Heart left ventricle (tissue), 16 donors: ENCODE measurements around the gene CER1. TPM values are rescaled to one million over a fixed set of nuclear protein-coding genes. Genes with fewer than 3 reads are reported as not detected.

Experiments
- ATAC-seq, 4 donors: fragments of 200-7000 bp; cut with Tn5 transposase; one replicate each; pipeline ENCODE4 v1.9.1; 2020 to 2022; ENCODE audit warnings: moderate library complexity in 4 of 4, mild to moderate bottlenecking in 3 of 4, moderate number of reproducible peaks in 1 of 4
- DNase-seq, 5 donors: peaks; one replicate each; pipeline ENCODE4 v3.0.0-alpha.2; 2020
- H3K27ac ChIP-seq, 12 donors: fragments of 200-600 bp; sonication (generic) in 4 of 12; one replicate each; pipeline versions ENCODE4 v1.5.0 to v1.8.0; 2016 to 2022; ENCODE audit warnings: mild to moderate bottlenecking in 2 of 12
- H3K27me3 ChIP-seq, 9 donors: fragments of 200-600 bp; sonication (generic) in 2 of 9; one replicate each; pipeline versions ENCODE4 v1.5.1 to v1.8.0; 2016 to 2022; ENCODE audit warnings: mild to moderate bottlenecking in 3 of 9
- H3K36me3 ChIP-seq, 9 donors: fragments of 200-600 bp; sonication (generic) in 2 of 9; one replicate each; pipeline versions ENCODE4 v1.5.0 to v1.8.0; 2018 to 2022; ENCODE audit warnings: mild to moderate bottlenecking in 2 of 9
- H3K4me1 ChIP-seq, 12 donors: fragments of 200-600 bp; sonication (generic) in 4 of 12; one replicate each; pipeline versions ENCODE4 v1.5.0 to v1.8.0; 2016 to 2022; ENCODE audit warnings: mild to moderate bottlenecking in 3 of 12
- H3K4me3 ChIP-seq, 12 donors: fragments of 200-600 bp; sonication (generic) in 4 of 12; one replicate each; pipeline versions ENCODE4 v1.5.0 to v1.8.0; 2017 to 2022; ENCODE audit warnings: mild to moderate bottlenecking in 9 of 12, moderate library complexity in 4 of 12
- H3K9me3 ChIP-seq, 12 donors: fragments of 200-600 bp; sonication (generic) in 4 of 12; one replicate each; pipeline versions ENCODE4 v1.5.0 to v1.8.0; 2016 to 2022; ENCODE audit warnings: mild to moderate bottlenecking in 1 of 12
- POLR2A ChIP-seq, 2 donors: fragments of 450-650 bp; IDR thresholded peaks; one replicate each; pipeline ENCODE4 v1.6.1; 2017; ENCODE audit warnings: antibody characterized with exemption in 2 of 2, mild to moderate bottlenecking in 2 of 2, moderate library complexity in 2 of 2
- WGBS, 4 donors: extraction: QIAGEN DNeasy Blood & Tissue Kit in 2 of 4; methylation state at CpG; one replicate each; pipeline versions ENCODE4 v1.1.5 to v1.1.7; 2013 to 2018; 5-methylcytosine and 5-hydroxymethylcytosine counted together
- intact Hi-C, 10 donors: fragments of 100-400 bp; cut with DNase I; formaldehyde crosslinking; loops; one replicate each; pipeline versions ENCODE4 v1.11.1 to v1.14.2; 2022
- polyA plus RNA-seq, 2 donors: library from polyadenylated mRNA; stranded (reverse); fragments of 200-250 nt; gene quantifications; one replicate each; pipeline ENCODE4 v1.2.3, GENCODE V29; 2013
- total RNA-seq, 9 donors: library from RNA; depleted of rRNA in 2 of 9; stranded (reverse); fragments of >200 nt in 2 of 9; fragmentation: NEBNext Ultra II Directional in 3 of 9; extraction: Animal tissue kit (Norgen Biotek cat#: 25700) in 3 of 9; gene quantifications; one replicate each; pipeline versions ENCODE4 v1.1.0 to v1.2.4, GENCODE V29; 2016 to 2023
- TF ChIP-seq, protein P1 (sequence below), 12 donors: fragments of 200-600 bp; sonication (generic) in 4 of 12; IDR thresholded peaks; one replicate each; pipeline versions ENCODE4 v1.5.0 to v1.8.0; 2018 to 2022; ENCODE audit warnings: antibody characterized with exemption in 12 of 12, mild to moderate bottlenecking in 5 of 12
- donor health status: ischemic (EF 13 %, LVEDD 7.1; RV severe dilation, severe dysfunction).
- donor health status: healthy with polysubstance abuse.
- donor health status: DM: no; HTN: yes; CAD: no.
- donor health status: DM: no; HTN: no; CAD: no.
- donor health status: ischemic (EF 25% LVEDD 6.9; RV normal size, moderate dysfunction).
- donor health status: ischemic (EF 25% LVEDD 5.7; RV mildly dilated, moderate dysfunction).
- donor health status: healthy.
- donor health status: DM: yes; HTN: yes; CAD: no.
- donor health status: ischemic (EF 35%, LVEDD 5.7; RV mildly dilated, moderate dysfunction).
- donor health status: nonischemic (EF 11% LVEDD 7.7; RV severe dilation, severe dysfunction).
- donor health status: DM: yes; HTN: yes; CAD: no.
- donor health status: PGD.
- donor health status: ischemic (EF 29% LVEDD 5.4; RV normal size, mild dysfunction).
- donor health status: nonischemic (EF 23%, LVEDD 6.1; RV moderate dilation, normal function).

CER1 gene
- total and polyA plus RNA-seq, 11 donors, result not detected

DNA sequence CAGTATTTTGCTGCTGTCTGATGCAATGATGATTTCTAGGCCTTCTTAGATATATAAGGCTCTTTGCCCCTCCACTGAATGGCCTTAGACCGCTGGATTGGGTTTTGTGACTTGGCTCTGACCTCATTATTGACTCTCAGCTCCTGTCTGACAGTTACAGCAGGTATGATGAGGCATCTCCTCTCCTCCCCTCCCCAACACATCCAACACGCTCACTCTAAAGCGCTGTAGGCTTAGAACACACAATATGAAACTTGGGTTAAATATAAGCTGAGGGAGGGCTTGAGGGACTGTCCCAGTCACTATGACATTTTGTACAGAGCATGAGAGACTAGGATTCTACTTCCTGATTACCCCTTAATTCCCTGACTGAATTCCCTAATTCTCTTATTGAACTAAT lies 18.8 kb upstream of the CER1 start:
- WGBS, 4 donors, result 93 to 100% (median 95%) methylated on average over 3 of the region's 3 CpGs
- Histone ChIP-seq H3K9me3 (no peaks in the 10 kb centered on the region), H3K36me3 (peaks cover 0 to 42% (median 0%) of the 10 kb centered on the region in 9 donors), H3K27ac (no peak overlapping the region), H3K27me3 (no peaks in the 10 kb centered on the region), H3K4me1 (no peaks in the 10 kb centered on the region), H3K4me3 (no peak overlapping the region)
- no peak for DNase-seq
- no peak for ATAC-seq
- intact Hi-C loops, result no loop called here
- TF ChIP-seq POLR2A (IDR thresholded peaks at IDR 0.05), result no peak
- TF ChIP-seq, protein P1, sequence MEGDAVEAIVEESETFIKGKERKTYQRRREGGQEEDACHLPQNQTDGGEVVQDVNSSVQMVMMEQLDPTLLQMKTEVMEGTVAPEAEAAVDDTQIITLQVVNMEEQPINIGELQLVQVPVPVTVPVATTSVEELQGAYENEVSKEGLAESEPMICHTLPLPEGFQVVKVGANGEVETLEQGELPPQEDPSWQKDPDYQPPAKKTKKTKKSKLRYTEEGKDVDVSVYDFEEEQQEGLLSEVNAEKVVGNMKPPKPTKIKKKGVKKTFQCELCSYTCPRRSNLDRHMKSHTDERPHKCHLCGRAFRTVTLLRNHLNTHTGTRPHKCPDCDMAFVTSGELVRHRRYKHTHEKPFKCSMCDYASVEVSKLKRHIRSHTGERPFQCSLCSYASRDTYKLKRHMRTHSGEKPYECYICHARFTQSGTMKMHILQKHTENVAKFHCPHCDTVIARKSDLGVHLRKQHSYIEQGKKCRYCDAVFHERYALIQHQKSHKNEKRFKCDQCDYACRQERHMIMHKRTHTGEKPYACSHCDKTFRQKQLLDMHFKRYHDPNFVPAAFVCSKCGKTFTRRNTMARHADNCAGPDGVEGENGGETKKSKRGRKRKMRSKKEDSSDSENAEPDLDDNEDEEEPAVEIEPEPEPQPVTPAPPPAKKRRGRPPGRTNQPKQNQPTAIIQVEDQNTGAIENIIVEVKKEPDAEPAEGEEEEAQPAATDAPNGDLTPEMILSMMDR (IDR thresholded peaks at IDR 0.05), result no peak

DNA sequence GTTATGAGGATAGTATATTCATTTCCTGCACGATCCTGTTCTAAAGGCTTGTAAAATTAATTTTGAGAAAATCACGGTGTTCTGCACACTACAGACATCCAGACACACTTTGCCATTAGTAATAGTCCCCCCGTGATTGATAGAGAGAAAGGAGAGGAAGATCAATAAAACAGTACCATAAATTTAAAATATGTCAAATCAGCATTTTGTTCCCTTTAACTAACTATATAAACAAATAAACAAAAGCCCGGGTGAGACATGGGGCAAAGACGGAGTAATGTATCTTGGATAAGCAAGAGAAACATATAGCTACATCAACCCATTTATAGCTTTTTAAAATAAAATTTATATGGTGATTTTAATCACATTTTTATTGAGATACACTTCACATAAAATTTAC lies 10.6 kb upstream of the CER1 start:
- H3K27ac ChIP-seq, result no peak overlapping the region
- no peak for ATAC-seq

GRCh38 chr9:14731294-14731981 lies 8.9 kb upstream of the CER1 start:
- WGBS, 4 donors, result 96 to 100% (median 98%) methylated on average over 1 of the region's 1 CpG
- Histone ChIP-seq H3K27me3 (no peaks in the 10 kb centered on the region), H3K27ac (no peak overlapping the region), H3K9me3 (no peaks in the 10 kb centered on the region), H3K36me3 (peaks cover 0 to 10% (median 0%) of the 10 kb centered on the region in 9 donors), H3K4me1 (no peaks in the 10 kb centered on the region), H3K4me3 (no peak overlapping the region)
- ATAC-seq (no peak), DNase-seq (no peak)
- no peak for TF ChIP-seq POLR2A (IDR thresholded peaks at IDR 0.05)
- TF ChIP-seq, protein P1 (IDR thresholded peaks at IDR 0.05), result no peak
- intact Hi-C loops, result no loop called here

More for the DNA sequence above, 10.6 kb upstream of the CER1 start:
- Histone ChIP-seq H3K4me3 (no peak overlapping the region), H3K27me3 (no peaks in the 10 kb centered on the region), H3K9me3 (no peaks in the 10 kb centered on the region), H3K4me1 (no peaks in the 10 kb centered on the region), H3K36me3 (peaks cover 0 to 18% (median 0%) of the 10 kb centered on the region in 9 donors)
- intact Hi-C loops, result no loop called here
- no peak for DNase-seq
- WGBS, 4 donors, result 73 to 94% (median 90%) methylated on average over 5 of the region's 5 CpGs
- TF ChIP-seq, protein P1 (IDR thresholded peaks at IDR 0.05), result no peak
- TF ChIP-seq POLR2A (IDR thresholded peaks at IDR 0.05), result no peak

GRCh38 chr9:14730461-14730898 lies 7.9 kb upstream of the CER1 start:
- H3K9me3 ChIP-seq, result no peaks in the 10 kb centered on the region
- no peaks in the 10 kb centered on the region for H3K4me1 ChIP-seq
- no peak for TF ChIP-seq POLR2A (IDR thresholded peaks at IDR 0.05)
- TF ChIP-seq, protein P1 (IDR thresholded peaks at IDR 0.05), result no peak
- no peak for ATAC-seq
- no peak overlapping the region for H3K27ac ChIP-seq
- DNase-seq, result no peak
- WGBS, 4 donors, result 55 to 72% (median 69%) methylated on average over 2 of the region's 2 CpGs
- intact Hi-C loops, result no loop called here
- peaks cover 0 to 1% (median 0%) of the 10 kb centered on the region in 9 donors for H3K36me3 ChIP-seq
- no peaks in the 10 kb centered on the region for H3K27me3 ChIP-seq
- no peak overlapping the region for H3K4me3 ChIP-seq
